ENCODE results near the gene CORO2B. TPM values are rescaled to one million over a fixed set of nuclear protein-coding genes. Genes with fewer than 3 reads are reported as not detected.

The CORO2B gene
- total RNA-seq, 4 donors from 2014 or later: 0.80 to 4.5 (median 2.3) TPM

DNA sequence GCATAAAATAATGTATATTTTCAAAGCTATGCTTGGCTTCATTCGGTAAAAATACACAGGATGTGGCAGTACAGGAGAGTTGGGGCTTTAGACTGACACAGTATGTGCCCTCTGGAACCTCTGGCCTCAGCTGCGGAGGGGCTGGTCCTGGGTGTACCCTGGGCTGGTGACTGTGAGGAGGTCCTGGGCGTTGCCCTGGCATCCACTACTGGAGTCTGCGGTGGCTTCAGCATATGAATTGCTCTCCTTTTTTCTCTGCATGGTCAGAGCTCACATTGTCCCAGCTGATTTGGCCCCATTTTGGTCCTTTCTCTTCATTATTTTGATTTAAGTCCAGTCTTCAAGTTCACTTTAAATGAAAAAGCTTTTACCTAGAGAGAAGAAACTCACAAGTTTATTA, 40.5 kb upstream of the CORO2B start:
- no peak for TF ChIP-seq POLR2A (IDR thresholded peaks at IDR 0.05)
- TF ChIP-seq, protein P1, sequence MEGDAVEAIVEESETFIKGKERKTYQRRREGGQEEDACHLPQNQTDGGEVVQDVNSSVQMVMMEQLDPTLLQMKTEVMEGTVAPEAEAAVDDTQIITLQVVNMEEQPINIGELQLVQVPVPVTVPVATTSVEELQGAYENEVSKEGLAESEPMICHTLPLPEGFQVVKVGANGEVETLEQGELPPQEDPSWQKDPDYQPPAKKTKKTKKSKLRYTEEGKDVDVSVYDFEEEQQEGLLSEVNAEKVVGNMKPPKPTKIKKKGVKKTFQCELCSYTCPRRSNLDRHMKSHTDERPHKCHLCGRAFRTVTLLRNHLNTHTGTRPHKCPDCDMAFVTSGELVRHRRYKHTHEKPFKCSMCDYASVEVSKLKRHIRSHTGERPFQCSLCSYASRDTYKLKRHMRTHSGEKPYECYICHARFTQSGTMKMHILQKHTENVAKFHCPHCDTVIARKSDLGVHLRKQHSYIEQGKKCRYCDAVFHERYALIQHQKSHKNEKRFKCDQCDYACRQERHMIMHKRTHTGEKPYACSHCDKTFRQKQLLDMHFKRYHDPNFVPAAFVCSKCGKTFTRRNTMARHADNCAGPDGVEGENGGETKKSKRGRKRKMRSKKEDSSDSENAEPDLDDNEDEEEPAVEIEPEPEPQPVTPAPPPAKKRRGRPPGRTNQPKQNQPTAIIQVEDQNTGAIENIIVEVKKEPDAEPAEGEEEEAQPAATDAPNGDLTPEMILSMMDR (IDR thresholded peaks at IDR 0.05): no peak
- H3K4me3 ChIP-seq (ENCODE audit: low read depth, poor library complexity, severe bottlenecking): no peak overlapping the region
- intact Hi-C loops (cut with DNase I; ENCODE audit: low total_unique reads): no loop called here
- DNase-seq (ENCODE audit: low spot score in 2 of 2): no peak
- 83 to 89% methylated on average over 4 of the region's 4 CpGs for WGBS, 2 donors

DNA sequence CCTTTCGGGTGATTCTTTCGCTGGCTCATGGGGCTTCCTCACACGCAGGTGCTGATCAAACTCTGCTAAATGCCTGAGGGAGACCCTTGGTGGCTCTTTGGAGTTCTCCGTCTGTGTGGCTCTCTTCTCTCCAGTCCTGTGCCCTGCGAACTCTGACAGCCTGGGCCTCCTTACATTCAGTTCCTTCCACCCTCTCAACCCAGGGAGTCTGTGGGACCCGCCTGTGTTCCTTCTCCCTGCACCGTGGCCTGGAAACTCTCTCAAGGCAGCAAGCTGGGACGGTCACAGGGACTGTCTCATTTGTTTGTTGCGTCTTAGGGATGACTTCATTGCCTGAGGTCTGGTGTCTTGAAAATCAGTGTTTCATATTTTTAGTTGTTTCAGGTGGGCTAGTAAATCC, 37.0 kb upstream of the CORO2B start:
- WGBS, 2 donors: 90 to 91% methylated on average over 9 of the region's 9 CpGs
- intact Hi-C loops (cut with DNase I; ENCODE audit: low total_unique reads): no loop called here

DNA sequence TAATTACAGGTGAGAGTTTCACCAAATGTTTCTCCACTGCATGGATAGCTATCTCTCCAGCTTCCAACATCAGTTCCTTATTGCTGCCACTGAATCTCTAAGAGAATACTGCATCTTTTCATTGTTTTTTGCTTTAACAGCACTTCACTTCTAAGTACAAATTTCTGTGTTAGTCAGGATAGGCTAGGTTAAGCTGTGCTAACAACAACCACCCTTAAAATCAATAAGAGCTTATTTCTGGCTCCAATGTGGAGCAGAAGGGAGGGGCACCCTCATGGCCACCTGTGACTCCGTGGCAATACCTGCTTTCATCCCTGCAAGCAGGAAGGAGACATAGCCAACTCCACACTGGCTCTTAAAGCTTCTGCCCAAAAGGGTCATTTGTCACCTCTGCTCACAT, 36.4 kb upstream of the CORO2B start:
- TF ChIP-seq, protein P1 (IDR thresholded peaks at IDR 0.05): no peak
- no peak for TF ChIP-seq POLR2A (IDR thresholded peaks at IDR 0.05)
- intact Hi-C loops (cut with DNase I; ENCODE audit: low total_unique reads): no loop called here
- 71 to 77% methylated on average over 1 of the region's 1 CpG for WGBS, 2 donors
- no peak overlapping the region for H3K4me3 ChIP-seq (ENCODE audit: low read depth, poor library complexity, severe bottlenecking)
- no peak for DNase-seq (ENCODE audit: low spot score in 2 of 2)

More for the DNA sequence above, 37.0 kb upstream of the CORO2B start:
- TF ChIP-seq, protein P1 (IDR thresholded peaks at IDR 0.05): no peak
- TF ChIP-seq POLR2A (IDR thresholded peaks at IDR 0.05): no peak
- no peak overlapping the region for H3K4me3 ChIP-seq (ENCODE audit: low read depth, poor library complexity, severe bottlenecking)
- no peak for DNase-seq (ENCODE audit: low spot score in 2 of 2)

DNA sequence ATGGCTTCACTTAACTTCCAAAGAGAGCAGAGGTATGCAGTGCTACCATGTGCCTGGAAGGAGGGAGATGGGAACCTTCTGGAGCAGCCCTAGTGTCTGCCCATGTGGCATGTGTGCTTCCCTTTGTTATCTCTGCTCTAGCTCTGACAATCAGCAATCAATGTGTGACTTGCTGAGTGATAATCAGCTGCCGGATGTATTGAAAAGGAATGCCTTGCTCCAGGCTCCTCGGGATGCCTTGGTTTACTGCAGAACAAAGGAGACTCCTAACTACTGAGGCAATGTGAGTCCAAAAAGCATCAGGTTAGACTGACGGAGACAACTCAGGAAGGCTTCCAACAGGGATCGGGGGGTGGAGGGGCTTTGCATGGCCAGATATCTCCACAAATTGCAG, 36.0 kb upstream of the CORO2B start:
- 73 to 83% methylated on average over 4 of the region's 4 CpGs for WGBS, 2 donors
- no peak for DNase-seq (ENCODE audit: low spot score in 2 of 2)
- intact Hi-C loops (cut with DNase I; ENCODE audit: low total_unique reads): no loop called here
- TF ChIP-seq, protein P1 (IDR thresholded peaks at IDR 0.05): no peak
- TF ChIP-seq POLR2A (IDR thresholded peaks at IDR 0.05): no peak
- H3K4me3 ChIP-seq (ENCODE audit: low read depth, poor library complexity, severe bottlenecking): no peak overlapping the region

DNA sequence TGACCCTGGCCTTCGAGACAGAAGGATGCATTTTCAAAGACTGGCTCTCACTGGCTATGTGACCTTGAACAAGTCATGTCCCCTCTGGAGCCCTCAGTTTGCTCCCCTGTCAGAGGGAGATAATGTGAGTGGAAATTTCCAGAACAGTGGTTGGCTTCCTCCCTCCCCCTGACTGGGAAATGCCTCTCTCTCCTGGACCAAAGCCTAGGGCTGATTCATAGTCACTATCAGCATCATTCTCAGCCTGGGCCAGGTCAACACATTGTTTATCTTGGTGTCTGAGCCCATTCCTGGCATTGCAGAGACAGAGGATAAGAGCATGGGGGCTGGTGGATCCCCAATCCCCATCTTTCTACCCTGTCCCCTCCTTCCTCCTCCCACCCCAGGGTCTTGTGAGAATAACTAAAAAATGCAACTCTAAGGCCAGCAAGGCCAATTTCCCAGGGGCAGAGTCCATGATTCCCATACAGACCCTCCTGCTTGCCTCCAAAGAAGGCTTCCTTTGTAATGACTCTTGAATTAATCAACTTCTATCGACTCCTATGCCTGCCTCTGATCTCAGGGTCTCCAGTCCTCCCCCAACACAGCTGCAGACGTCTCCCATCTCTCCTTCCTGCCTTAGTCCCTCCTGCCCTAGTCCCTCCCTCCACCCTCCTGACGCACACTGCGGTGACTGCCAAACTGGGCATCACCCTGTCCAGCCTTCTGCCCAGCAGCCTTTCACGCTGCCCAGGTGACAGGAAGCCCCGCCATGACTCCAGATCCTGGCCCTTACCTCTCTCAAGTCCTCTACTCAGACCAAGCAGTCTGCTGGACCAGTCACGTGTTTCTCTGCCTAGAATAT, 35.4 kb upstream of the CORO2B start:
- 82 to 86% methylated on average over 8 of the region's 8 CpGs for WGBS, 2 donors

More for the DNA sequence above, 35.4 kb upstream of the CORO2B start:
- no peak overlapping the region for H3K4me3 ChIP-seq (ENCODE audit: low read depth, poor library complexity, severe bottlenecking)
- peak; percentile 67 to 85 for DNase-seq (ENCODE audit: low spot score in 2 of 2)
- intact Hi-C loops (cut with DNase I; ENCODE audit: low total_unique reads): no loop called here
- TF ChIP-seq POLR2A (IDR thresholded peaks at IDR 0.05): no peak
- TF ChIP-seq, protein P1 (IDR thresholded peaks at IDR 0.05): no peak
